Measurements from ENCODE around the gene GLB1L3. TPM values are rescaled to one million over a fixed set of nuclear protein-coding genes. Genes with fewer than 3 reads are reported as not detected.

Gene GLB1L3
- total and polyA plus RNA-seq, 2 donors (not counting 3 experiments of a cell fraction or from before 2014, with no cell fraction given), result not detected

DNA sequence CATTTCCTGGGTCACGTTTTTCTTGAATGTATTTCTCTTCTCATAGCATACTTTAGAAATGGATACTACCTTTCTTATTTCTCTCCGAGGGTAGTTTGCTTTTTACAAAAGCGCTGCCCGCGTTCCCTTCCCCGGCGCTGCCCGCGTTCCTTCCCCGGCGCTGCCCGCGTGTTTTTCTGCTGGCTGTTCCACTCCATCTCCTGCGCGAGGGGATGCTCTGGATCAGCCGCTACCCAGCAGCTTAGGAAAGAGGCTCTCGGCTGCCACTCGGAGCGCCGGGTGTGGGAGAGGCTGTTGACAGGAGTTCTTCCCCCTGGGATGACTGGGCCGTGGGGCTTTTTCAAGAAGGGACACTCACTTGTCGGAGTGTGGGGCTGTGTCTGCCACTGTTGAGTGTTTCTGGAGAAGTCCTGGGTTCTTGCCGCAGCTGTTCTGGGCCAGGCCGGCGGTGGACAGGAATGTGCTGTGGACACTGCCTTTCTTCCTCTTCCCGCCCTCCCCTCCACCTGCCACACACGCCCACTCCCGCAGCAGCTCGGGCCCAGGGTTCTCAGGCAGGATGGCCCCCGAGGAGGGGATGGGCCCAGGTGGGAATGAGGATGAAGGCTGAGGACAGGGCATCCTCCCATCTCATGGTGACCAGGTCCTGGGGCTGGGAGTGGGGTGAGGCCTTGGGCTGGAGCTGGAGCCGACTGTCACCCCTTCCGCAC is 86.2 kb downstream of the GLB1L3 start:
- no peak overlapping the region for H3K4me3 ChIP-seq (replicated peaks in 1 of 3; ENCODE audit: insufficient read depth in 1 of 3, low read depth in 1 of 3, low read length in 3 of 3)
- TF ChIP-seq JUN (IDR thresholded peaks at IDR 0.05; ENCODE audit: borderline replicate concordance, insufficient read depth, insufficient read length, low read depth) (no peak), EZH2 (IDR thresholded peaks at IDR 0.05; ENCODE audit: borderline replicate concordance, low read depth, low read length, severe bottlenecking) (no peak), GATA2 (IDR thresholded peaks at IDR 0.05; ENCODE audit: insufficient read depth, insufficient read length, low read depth, low read length) (no peak), POLR2A (IDR thresholded peaks at IDR 0.05; ENCODE audit: low read depth, low read length) (no peak), POLR2AphosphoS5 (IDR thresholded peaks at IDR 0.05; ENCODE audit: insufficient read depth, low read depth, low read length) (no peak), FOS (IDR thresholded peaks at IDR 0.05; ENCODE audit: borderline replicate concordance, insufficient read depth, low read length) (no peak), MYC (IDR thresholded peaks at IDR 0.05; ENCODE audit: low read depth, low read length) (no peak)
- TF ChIP-seq, protein P1, sequence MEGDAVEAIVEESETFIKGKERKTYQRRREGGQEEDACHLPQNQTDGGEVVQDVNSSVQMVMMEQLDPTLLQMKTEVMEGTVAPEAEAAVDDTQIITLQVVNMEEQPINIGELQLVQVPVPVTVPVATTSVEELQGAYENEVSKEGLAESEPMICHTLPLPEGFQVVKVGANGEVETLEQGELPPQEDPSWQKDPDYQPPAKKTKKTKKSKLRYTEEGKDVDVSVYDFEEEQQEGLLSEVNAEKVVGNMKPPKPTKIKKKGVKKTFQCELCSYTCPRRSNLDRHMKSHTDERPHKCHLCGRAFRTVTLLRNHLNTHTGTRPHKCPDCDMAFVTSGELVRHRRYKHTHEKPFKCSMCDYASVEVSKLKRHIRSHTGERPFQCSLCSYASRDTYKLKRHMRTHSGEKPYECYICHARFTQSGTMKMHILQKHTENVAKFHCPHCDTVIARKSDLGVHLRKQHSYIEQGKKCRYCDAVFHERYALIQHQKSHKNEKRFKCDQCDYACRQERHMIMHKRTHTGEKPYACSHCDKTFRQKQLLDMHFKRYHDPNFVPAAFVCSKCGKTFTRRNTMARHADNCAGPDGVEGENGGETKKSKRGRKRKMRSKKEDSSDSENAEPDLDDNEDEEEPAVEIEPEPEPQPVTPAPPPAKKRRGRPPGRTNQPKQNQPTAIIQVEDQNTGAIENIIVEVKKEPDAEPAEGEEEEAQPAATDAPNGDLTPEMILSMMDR (IDR thresholded peaks at IDR 0.05; ENCODE audit: extremely low read depth in 1 of 2, insufficient read depth in 1 of 2, low read depth in 1 of 2, low read length in 2 of 2), result no peak
- TF ChIP-seq, protein P2, sequence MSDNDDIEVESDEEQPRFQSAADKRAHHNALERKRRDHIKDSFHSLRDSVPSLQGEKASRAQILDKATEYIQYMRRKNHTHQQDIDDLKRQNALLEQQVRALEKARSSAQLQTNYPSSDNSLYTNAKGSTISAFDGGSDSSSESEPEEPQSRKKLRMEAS (IDR thresholded peaks at IDR 0.05; ENCODE audit: insufficient read depth, insufficient read length), result no peak
- H3K4me1 ChIP-seq (ENCODE audit: control insufficient read depth, extremely low read depth, insufficient read depth, low read length), result no peaks in the 10 kb centered on the region
- no peak overlapping the region for H3K9ac ChIP-seq (replicated peaks; ENCODE audit: extremely low read depth, insufficient read depth, low read length)
- H3K27me3 ChIP-seq (ENCODE audit: control insufficient read depth in 2 of 2, insufficient read depth in 2 of 2, low read length in 2 of 2), result no peaks in the 10 kb centered on the region
- POLR2A ChIA-PET, result no interaction called here
- no peak overlapping the region for H3K4me2 ChIP-seq (ENCODE audit: insufficient read depth, low read length)
- H3K9me1 ChIP-seq (replicated peaks; ENCODE audit: control insufficient read depth, extremely low read depth, insufficient read depth, low read length), result no peaks in the 10 kb centered on the region
- H3K27ac ChIP-seq (ENCODE audit: insufficient read depth, low read depth, low read length), result no peak overlapping the region
- H4K20me1 ChIP-seq (replicated peaks; ENCODE audit: control insufficient read depth, extremely low read depth, insufficient read depth, low read length), result no peaks in the 10 kb centered on the region
- intact Hi-C loops (cut with micrococcal nuclease) (no loop called here), dilution Hi-C loops (cut with MboI; ENCODE audit: extremely low pct_ligation_motif_present, low sequenced_read_pairs) (no loop called here)
- no TSS peak for BruUV-seq (replicated peaks)
- FAIRE-seq (no peak), DNase-seq (ENCODE audit: low read depth, low spot score) (no peak)
- no peaks in the 10 kb centered on the region for H3K36me3 ChIP-seq (ENCODE audit: control insufficient read depth in 2 of 2, extremely low read depth in 1 of 2, insufficient read depth in 2 of 2, low read length in 2 of 2)
- H3K79me2 ChIP-seq (ENCODE audit: control insufficient read depth, insufficient read depth, low read length), result no peaks in the 10 kb centered on the region
- H2AFZ ChIP-seq (ENCODE audit: low read depth, low read length), result no peak overlapping the region
- no peaks in the 10 kb centered on the region for H3K9me3 ChIP-seq (replicated peaks; ENCODE audit: control insufficient read depth, insufficient read depth, low read length)
- CTCF ChIA-PET, result no interaction called here
